ENCODE measurements around the gene ZNF556.

The ZNF556 gene
- total RNA-seq = 0 to 0.19 (median 0.09) reads per million in 3 donors

GRCh38 chr19:2867025-2867991 is at the start of gene ZNF556:
TSS of gene ZNF556 (plus strand) at chr19:2867335. CDS start at chr19:2867422, 87 bp downstream.
- no peak for DNase-seq
- no peaks in the 10 kb centered on the region for H3K4me1 ChIP-seq (ENCODE audit: control insufficient read depth, insufficient read depth, low read length, poor library complexity, severe bottlenecking)
- no peaks in the 10 kb centered on the region for H3K36me3 ChIP-seq (ENCODE audit: control insufficient read depth, insufficient read depth, low read length)
- no peak within 1 kb of the TSS for H3K4me3 ChIP-seq (ENCODE audit: insufficient read depth, low read depth, low read length, poor library complexity, severe bottlenecking)
- no peaks in the 10 kb centered on the region for H3K27me3 ChIP-seq (replicated peaks; ENCODE audit: control insufficient read depth, insufficient read depth, low read length, poor library complexity, severe bottlenecking)
- no peak within 1 kb of the TSS for H3K27ac ChIP-seq (ENCODE audit: insufficient read depth, low read length, poor library complexity, severe bottlenecking)
- no peaks in the 10 kb centered on the region for H3K9me3 ChIP-seq (ENCODE audit: control insufficient read depth, low read length)

- DNase-seq = peak; percentile 92 to 97 (median 95)
- H3K9me3 ChIP-seq (ENCODE audit: control insufficient read depth, low read length) = no peaks in the 10 kb centered on the region
- H3K4me1 ChIP-seq (ENCODE audit: control insufficient read depth, insufficient read depth, low read length, poor library complexity, severe bottlenecking) = peaks cover 5% of the 10 kb centered on the region
- no peaks in the 10 kb centered on the region for H3K36me3 ChIP-seq (ENCODE audit: control insufficient read depth, insufficient read depth, low read length)
- H3K27me3 ChIP-seq (replicated peaks; ENCODE audit: control insufficient read depth, insufficient read depth, low read length, poor library complexity, severe bottlenecking) = no peaks in the 10 kb centered on the region
- H3K4me3 ChIP-seq (ENCODE audit: insufficient read depth, low read depth, low read length, poor library complexity, severe bottlenecking) = peak within 1 kb of the TSS; percentile 68
- H3K27ac ChIP-seq (ENCODE audit: insufficient read depth, low read length, poor library complexity, severe bottlenecking) = peak within 1 kb of the TSS; percentile 51
These were observed 47.5 kb upstream of the ZNF556 start, which contains the start of gene ZNF554 for GRCh38 chr19:2819540-2820111. TSS of gene ZNF554 (plus strand) at chr19:2819868. CDS start at chr19:2820072, 204 bp downstream.

GRCh38 chr19:2820112-2820702 is 46.9 kb upstream of the ZNF556 start:
- peaks cover 5% of the 10 kb centered on the region for H3K4me1 ChIP-seq (ENCODE audit: control insufficient read depth, insufficient read depth, low read length, poor library complexity, severe bottlenecking)
- no peaks in the 10 kb centered on the region for H3K9me3 ChIP-seq (ENCODE audit: control insufficient read depth, low read length)
- peak overlapping the region; percentile 68 for H3K4me3 ChIP-seq (ENCODE audit: insufficient read depth, low read depth, low read length, poor library complexity, severe bottlenecking)
- no peaks in the 10 kb centered on the region for H3K27me3 ChIP-seq (replicated peaks; ENCODE audit: control insufficient read depth, insufficient read depth, low read length, poor library complexity, severe bottlenecking)
- no peaks in the 10 kb centered on the region for H3K36me3 ChIP-seq (ENCODE audit: control insufficient read depth, insufficient read depth, low read length)
- H3K27ac ChIP-seq (ENCODE audit: insufficient read depth, low read length, poor library complexity, severe bottlenecking) = peak overlapping the region; percentile 51
- no peak for DNase-seq

GRCh38 chr19:2822846-2823245 is 44.3 kb upstream of the ZNF556 start:
- no peaks in the 10 kb centered on the region for H3K27me3 ChIP-seq (replicated peaks; ENCODE audit: control insufficient read depth, insufficient read depth, low read length, poor library complexity, severe bottlenecking)

GRCh38 chr19:2823646-2824045 is 43.5 kb upstream of the ZNF556 start:
- Histone ChIP-seq H3K4me3 (ENCODE audit: insufficient read depth, low read depth, low read length, poor library complexity, severe bottlenecking) (no peak overlapping the region), H3K4me1 (ENCODE audit: control insufficient read depth, insufficient read depth, low read length, poor library complexity, severe bottlenecking) (peaks cover 5% of the 10 kb centered on the region), H3K27me3 (replicated peaks; ENCODE audit: control insufficient read depth, insufficient read depth, low read length, poor library complexity, severe bottlenecking) (no peaks in the 10 kb centered on the region), H3K36me3 (ENCODE audit: control insufficient read depth, insufficient read depth, low read length) (no peaks in the 10 kb centered on the region), H3K9me3 (ENCODE audit: control insufficient read depth, low read length) (no peaks in the 10 kb centered on the region), H3K27ac (ENCODE audit: insufficient read depth, low read length, poor library complexity, severe bottlenecking) (no peak overlapping the region)
- no peak for DNase-seq

More at GRCh38 chr19:2822846-2823245, 44.3 kb upstream of the ZNF556 start:
- Histone ChIP-seq H3K9me3 (ENCODE audit: control insufficient read depth, low read length) (no peaks in the 10 kb centered on the region), H3K4me3 (ENCODE audit: insufficient read depth, low read depth, low read length, poor library complexity, severe bottlenecking) (no peak overlapping the region), H3K27ac (ENCODE audit: insufficient read depth, low read length, poor library complexity, severe bottlenecking) (no peak overlapping the region), H3K36me3 (ENCODE audit: control insufficient read depth, insufficient read depth, low read length) (no peaks in the 10 kb centered on the region), H3K4me1 (ENCODE audit: control insufficient read depth, insufficient read depth, low read length, poor library complexity, severe bottlenecking) (peaks cover 5% of the 10 kb centered on the region)
- DNase-seq = no peak

GRCh38 chr19:2824129-2824528 is 43.0 kb upstream of the ZNF556 start:
- Histone ChIP-seq H3K4me3 (ENCODE audit: insufficient read depth, low read depth, low read length, poor library complexity, severe bottlenecking) (no peak overlapping the region), H3K27ac (ENCODE audit: insufficient read depth, low read length, poor library complexity, severe bottlenecking) (no peak overlapping the region), H3K9me3 (ENCODE audit: control insufficient read depth, low read length) (no peaks in the 10 kb centered on the region), H3K36me3 (ENCODE audit: control insufficient read depth, insufficient read depth, low read length) (no peaks in the 10 kb centered on the region), H3K27me3 (replicated peaks; ENCODE audit: control insufficient read depth, insufficient read depth, low read length, poor library complexity, severe bottlenecking) (no peaks in the 10 kb centered on the region), H3K4me1 (ENCODE audit: control insufficient read depth, insufficient read depth, low read length, poor library complexity, severe bottlenecking) (peaks cover 5% of the 10 kb centered on the region)
- no peak for DNase-seq

GRCh38 chr19:2827022-2827421 is 40.1 kb upstream of the ZNF556 start:
- Histone ChIP-seq H3K9me3 (ENCODE audit: control insufficient read depth, low read length) (no peaks in the 10 kb centered on the region), H3K4me1 (ENCODE audit: control insufficient read depth, insufficient read depth, low read length, poor library complexity, severe bottlenecking) (no peaks in the 10 kb centered on the region), H3K4me3 (ENCODE audit: insufficient read depth, low read depth, low read length, poor library complexity, severe bottlenecking) (no peak overlapping the region), H3K27ac (ENCODE audit: insufficient read depth, low read length, poor library complexity, severe bottlenecking) (no peak overlapping the region), H3K36me3 (ENCODE audit: control insufficient read depth, insufficient read depth, low read length) (no peaks in the 10 kb centered on the region), H3K27me3 (replicated peaks; ENCODE audit: control insufficient read depth, insufficient read depth, low read length, poor library complexity, severe bottlenecking) (no peaks in the 10 kb centered on the region)
- no peak for DNase-seq

DNA sequence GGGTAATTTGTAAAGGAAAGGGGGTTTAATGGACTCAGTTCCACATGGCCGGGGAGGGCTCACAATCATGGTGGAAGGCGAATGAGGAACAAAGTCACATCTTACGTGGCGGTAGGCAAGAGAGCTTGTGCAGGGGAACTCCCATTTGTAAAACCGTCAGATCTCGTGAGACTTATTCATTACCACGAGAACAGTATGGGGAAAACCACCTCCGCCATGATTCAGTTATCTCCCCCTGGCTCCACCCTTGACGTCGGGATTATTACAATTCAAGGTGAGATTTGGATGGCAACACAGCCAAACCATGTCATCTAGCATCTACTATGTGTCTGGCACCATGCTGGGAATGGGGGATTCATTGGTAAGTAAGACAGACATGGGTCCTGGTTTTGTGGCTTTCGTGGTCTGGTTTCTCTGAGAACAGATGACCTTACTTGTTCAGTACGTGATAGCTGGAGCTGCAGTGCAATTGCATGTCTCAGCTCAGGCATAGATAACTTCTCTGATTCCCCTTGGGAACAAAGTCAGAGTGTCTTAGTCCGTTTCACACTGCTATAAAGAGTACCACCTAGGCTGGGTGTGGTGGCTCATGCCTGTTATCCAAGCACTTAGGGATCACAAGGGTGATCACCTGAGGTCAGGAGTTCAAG is 39.2 kb upstream of the ZNF556 start:
- peaks cover 9% of the 10 kb centered on the region for H3K36me3 ChIP-seq (ENCODE audit: control insufficient read depth, insufficient read depth, low read length)
- H3K4me1 ChIP-seq (ENCODE audit: control insufficient read depth, insufficient read depth, low read length, poor library complexity, severe bottlenecking) = no peaks in the 10 kb centered on the region
- DNase-seq = no peak
- peaks cover 5% of the 10 kb centered on the region for H3K9me3 ChIP-seq (ENCODE audit: control insufficient read depth, low read length)
- no peaks in the 10 kb centered on the region for H3K27me3 ChIP-seq (replicated peaks; ENCODE audit: control insufficient read depth, insufficient read depth, low read length, poor library complexity, severe bottlenecking)
- no peak overlapping the region for H3K27ac ChIP-seq (ENCODE audit: insufficient read depth, low read length, poor library complexity, severe bottlenecking)
- no peak overlapping the region for H3K4me3 ChIP-seq (ENCODE audit: insufficient read depth, low read depth, low read length, poor library complexity, severe bottlenecking)

- no peaks in the 10 kb centered on the region for H3K27me3 ChIP-seq (replicated peaks; ENCODE audit: control insufficient read depth, insufficient read depth, low read length, poor library complexity, severe bottlenecking)
- H3K9me3 ChIP-seq (ENCODE audit: control insufficient read depth, low read length) = peaks cover 30% of the 10 kb centered on the region
- no peak for DNase-seq
- H3K36me3 ChIP-seq (ENCODE audit: control insufficient read depth, insufficient read depth, low read length) = peaks cover 21% of the 10 kb centered on the region
- H3K4me3 ChIP-seq (ENCODE audit: insufficient read depth, low read depth, low read length, poor library complexity, severe bottlenecking) = no peak overlapping the region
- no peak overlapping the region for H3K27ac ChIP-seq (ENCODE audit: insufficient read depth, low read length, poor library complexity, severe bottlenecking)
- no peaks in the 10 kb centered on the region for H3K4me1 ChIP-seq (ENCODE audit: control insufficient read depth, insufficient read depth, low read length, poor library complexity, severe bottlenecking)
These were observed 32.8 kb upstream of the ZNF556 start for GRCh38 chr19:2834294-2834871.
